GM21619 (cell line): ENCODE measurements around the gene CRIP1.

Source experiments
- ATAC-seq: cut with Tn5 transposase; IDR thresholded peaks from one replicate; pipeline ENCODE4 v1.9.1; 2021; ENCODE audit not compliant: unreplicated experiment

CRIP1 gene

DNA sequence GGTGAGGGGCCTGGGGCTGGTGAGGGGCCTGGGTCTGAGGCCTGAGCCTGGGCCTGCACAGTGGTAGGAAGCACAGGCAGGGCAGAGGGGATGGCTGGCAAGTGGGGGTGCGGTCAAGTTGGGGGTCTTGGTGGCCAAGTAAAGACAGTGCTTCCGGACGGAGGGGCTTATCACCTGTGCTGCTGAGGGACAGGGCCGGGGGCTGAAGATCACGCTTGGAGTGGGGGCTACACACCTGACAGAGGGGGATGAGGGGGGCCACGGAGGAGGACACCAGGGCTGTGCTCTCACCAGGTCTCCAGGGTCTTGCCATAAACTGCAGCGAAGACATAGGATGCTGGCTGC, 16.6 kb downstream of the CRIP1 start:
- ATAC-seq = no peak

DNA sequence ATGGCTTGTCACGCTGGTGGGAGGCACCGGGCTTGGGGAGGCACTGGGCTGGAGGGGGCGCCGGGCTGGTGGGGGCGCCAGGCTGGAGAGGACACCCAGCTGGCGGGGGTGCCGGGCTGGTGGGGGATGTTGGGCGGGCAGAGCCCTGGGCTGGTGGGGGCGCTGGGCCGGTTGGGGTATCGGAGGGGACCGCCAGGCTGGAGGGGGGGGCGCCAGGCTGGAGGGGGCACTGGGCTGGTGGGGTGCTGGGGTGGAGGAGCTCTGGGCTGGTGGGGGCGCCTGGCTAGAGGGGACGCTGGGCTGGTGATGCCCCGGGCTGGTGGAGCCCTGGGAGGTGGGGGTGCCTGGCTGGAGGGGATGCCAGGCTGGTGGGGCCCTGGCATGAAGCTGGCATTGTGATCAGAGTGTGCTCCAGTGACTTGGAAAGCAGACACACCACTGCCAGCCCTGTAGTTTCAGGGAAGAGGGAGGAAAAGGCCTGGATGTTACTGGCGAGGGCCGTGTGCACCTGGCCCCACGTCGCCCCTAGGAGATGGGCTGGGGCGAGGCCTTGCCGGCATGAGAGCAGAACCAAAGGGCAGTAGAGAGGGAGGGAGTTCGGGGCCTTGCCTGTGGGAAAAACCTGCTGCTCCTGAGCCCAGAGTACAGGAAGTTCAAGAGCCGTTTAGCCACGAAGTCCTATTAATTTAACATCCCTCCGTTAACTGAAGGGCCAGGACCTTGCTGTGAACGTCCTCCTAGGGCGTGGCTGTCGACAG, 17.4 kb downstream of the CRIP1 start:
- no peak for ATAC-seq

DNA sequence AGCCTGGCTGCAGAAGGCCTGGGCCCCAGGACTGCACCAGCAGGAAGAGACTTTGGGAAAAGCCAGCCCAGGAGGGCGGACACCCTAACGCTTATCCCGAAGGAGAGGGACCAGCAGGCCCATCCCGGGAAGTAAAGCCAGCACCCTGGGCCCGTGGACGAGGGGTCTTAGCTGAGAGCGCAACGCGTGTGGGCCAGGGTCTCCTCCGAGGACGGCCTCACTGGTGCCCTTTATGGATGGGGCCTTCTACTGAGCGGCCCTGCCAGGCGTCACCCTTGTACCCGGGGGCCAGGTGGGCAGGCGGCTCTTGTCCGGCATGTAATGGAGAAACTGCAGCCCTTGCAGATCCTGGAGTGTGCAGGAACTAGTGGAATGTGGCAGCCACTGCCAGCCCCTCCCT, 18.4 kb downstream of the CRIP1 start:
- ATAC-seq = no peak

DNA sequence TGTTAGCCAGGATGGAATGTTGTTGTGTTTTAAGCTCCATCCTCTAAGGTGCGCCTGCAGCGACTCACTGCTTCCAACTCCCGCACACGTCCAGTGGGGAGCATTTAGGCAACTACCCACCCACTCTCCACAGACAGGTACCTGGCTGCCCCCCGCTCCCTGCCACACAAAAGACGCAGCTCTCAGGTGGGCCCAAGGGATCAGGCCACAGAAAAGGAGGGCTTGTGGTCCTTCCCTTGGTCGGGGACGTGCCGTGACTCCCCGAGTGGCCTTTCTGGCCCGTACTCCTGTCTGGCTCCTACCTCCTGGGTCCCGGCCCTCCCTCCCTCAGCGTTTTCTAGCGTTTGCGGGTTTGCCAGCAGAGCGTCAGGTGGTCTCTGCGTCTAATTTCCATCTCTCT, 20.6 kb downstream of the CRIP1 start:
- ATAC-seq = no peak

DNA sequence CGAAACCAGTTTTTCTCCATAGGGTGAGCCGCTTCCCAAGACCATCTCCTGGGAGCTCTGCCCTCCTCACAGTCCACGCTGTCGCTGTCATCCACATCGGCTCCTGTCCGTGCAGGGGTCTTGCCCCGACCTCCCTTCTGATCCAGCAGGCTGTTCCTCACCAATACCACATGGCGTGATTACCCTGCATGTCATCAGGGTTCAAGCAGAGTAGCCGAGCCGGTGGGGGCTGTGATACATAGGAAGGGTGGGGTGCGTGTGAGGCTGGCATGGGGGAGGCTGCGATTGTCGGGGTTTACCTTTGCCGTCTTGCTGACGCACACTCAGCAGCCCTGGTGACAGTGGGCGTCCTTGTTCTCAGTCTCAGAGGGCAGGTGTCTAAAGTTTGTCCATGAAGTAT, 21.4 kb downstream of the CRIP1 start:
- no peak for ATAC-seq

DNA sequence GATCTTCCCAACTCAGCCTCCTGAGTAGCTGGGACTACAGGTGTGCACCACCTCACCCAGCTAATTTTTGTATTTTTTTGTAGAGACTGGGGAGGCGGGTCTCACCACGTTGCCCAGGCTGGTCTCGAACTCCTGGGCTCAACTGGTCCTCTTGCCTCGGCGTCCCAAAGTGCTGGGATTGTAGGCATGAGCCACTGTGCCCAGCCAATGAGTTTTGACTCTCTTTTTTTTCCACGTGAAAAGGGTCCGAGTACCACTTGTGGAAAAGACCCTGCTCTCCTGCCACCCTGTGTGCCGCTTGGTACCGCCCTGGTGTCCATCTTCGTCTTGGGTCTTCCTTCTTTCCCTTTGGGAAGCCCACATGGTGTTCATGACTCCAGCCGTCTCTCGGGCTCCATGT, 21.9 kb downstream of the CRIP1 start:
- ATAC-seq = no peak

DNA sequence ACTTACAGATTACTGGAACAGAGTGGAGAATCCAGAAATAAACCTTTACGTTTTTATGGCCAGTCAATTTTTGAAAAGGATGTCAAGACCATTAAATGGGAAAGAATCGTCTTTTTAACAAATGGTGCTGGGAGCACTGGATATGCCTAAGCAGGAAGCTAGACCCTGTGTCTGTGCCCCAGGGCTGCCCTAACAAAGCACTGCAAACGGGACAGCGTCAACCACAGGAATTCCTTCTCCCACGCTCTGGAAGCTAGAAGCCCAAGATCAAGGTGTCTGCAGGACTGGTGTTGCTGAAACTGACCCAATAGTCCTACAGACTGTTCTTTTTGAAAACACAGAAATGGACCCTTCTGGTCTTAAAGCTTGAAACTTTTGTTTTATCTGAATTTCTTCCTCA, 30.4 kb downstream of the CRIP1 start:
- no peak for ATAC-seq

DNA sequence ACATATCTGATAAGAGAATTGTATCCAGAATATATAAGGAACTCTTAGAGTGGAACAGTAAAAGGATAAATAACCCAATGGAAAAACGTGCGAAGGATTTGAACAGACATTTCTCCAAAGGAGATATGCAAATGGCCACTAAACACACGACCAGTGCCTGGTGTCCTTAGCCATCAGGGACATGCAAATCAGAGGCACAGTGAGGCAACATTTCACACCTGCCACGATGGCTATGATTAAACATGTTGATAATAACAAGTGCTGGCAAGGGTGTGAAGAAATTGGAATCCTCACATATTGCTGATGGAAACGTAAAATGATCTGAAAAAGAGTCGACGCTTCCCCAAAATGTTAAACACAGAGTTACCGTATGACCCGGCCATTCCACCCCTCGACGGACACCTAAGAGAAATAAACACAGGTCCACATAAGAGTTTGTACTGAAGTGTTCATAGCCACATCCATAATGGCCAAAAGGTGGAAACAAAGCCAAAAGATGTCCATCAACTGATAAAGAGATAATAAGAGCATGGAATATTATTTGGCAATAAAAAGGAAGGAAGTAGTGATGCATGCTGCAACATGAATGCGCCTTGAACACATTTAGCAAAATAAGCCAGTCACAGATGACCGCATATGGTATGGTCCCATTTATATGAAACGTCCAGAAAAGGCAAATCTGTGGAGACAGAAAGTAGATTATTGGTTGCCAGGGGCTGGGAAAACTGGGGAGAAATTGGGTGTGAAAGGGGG, 33.4 kb downstream of the CRIP1 start:
- ATAC-seq = no peak

DNA sequence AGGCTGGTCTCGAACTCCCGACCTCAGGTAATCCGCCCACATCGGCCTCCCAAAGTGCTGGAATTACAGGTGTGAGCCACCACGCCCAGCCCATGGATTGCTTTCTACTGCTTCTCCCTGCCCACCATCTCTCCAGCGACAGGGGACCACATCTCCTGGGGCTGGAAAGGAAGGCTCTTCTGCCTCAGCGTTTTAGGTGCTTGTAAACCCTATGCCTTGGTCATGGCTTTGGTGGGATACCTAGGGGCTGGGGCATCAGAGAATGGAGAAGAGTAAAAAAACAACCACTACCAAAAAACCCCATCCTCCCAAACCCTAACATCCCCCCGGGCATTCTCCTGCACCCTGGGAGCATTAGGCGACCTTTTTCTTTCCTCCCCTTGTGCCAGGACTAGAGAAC, 38.6 kb downstream of the CRIP1 start:
- no peak for ATAC-seq

DNA sequence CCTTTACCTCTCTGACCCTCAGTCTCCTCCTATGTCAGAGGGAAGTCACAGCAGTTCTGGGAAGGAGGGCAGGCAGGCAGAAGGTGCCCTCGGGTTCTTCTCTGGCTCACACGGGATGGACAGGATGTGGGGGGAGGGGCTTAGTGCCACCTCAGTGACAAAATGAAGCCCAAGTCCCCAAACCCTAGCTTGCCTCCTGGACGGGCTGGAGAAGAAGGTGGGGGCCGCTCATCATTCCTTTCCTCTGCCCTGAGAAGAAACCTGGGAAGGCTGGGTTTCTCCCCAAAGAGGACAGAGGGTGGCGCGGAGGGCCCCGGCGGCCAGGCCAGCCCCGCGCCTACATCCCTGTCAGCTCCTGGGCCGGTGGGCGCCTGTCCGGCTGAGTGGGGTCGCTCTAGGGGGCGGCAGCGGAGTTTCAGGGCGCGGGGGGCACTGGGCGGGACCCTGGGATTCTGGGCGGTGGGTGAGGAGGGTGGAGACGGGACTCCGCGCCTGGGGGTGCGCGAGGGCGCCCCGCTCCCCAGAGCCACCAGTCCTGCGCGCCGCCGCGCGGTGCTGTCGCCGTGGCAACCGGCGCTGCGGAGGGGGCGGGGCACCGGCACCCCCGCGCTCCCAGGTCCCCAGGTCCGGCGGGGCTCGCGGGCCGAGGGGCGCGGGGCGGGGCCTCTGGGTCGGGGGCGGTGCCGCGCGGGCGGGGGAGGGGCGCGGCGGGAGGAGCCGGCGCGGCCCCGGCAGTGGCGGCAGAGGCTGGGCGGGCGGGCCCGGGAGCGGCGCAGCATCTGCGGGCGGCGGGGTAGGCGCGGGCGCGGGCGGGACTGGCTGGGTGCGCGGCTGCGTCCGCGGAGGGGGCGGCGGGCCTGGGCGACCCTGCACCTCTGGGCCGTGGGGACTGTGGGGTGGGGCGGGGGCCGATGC, 39.4 kb downstream of the CRIP1 start, which contains the start of gene TMEM121:
Gene TMEM121, plus strand, starts transcription at position 723 of the 915 bp plus-strand sequence. CDS start 2,252 bp downstream, outside the sequence.
- ATAC-seq = no peak

DNA sequence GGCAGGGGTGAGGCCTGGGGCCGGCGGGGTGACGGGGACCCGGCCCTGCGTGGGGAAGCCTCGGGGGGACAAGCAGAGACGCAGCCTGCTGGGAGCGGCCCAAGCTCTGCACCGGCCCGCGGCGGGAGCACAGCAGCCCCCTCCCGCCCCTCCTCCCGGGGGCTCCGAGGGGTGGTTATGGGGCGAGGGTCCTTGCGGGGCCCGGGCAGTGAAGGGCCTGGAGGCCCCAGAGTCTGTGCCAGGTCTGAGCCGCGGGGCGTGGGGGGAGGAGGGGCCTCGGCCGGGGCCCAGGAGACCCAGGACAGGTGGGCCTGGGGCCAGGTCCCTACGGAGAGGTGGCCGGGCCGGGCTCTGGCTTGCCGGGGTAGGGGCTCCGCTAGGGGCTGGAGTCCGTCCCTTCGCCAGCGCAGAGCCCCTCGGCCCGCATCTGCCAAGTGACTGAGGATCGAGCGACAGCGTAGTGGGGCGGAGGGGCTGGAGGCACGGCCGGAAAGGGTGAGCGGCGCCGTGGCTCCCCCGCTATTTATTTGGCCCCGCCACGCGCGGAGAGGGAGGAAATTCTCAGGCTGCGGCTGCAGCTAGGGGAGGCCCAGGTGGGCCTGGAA, 40.2 kb downstream of the CRIP1 start:
- ATAC-seq = no peak

DNA sequence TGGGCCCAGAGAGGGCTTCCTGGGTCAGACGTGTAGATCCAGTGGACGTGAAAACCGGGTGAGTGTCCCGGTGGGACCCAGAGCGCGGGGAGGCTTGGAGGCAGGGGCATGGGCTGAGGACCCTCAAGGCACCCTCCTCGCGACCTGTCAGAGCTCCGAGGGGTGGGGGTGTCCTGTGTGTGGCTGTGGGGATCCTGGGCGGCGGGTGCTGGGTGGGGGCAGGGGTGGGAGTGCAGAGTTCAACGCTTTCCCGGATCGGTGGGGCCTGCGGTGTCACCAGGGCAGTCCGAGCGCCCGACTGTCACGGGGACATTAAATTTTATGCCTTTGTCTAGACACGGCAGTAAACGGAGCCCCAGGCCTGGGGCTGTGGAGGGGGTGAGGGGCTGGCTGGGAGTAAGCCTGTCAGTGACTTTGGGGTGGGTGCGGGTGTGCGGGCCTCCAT, 40.7 kb downstream of the CRIP1 start:
- no peak for ATAC-seq

DNA sequence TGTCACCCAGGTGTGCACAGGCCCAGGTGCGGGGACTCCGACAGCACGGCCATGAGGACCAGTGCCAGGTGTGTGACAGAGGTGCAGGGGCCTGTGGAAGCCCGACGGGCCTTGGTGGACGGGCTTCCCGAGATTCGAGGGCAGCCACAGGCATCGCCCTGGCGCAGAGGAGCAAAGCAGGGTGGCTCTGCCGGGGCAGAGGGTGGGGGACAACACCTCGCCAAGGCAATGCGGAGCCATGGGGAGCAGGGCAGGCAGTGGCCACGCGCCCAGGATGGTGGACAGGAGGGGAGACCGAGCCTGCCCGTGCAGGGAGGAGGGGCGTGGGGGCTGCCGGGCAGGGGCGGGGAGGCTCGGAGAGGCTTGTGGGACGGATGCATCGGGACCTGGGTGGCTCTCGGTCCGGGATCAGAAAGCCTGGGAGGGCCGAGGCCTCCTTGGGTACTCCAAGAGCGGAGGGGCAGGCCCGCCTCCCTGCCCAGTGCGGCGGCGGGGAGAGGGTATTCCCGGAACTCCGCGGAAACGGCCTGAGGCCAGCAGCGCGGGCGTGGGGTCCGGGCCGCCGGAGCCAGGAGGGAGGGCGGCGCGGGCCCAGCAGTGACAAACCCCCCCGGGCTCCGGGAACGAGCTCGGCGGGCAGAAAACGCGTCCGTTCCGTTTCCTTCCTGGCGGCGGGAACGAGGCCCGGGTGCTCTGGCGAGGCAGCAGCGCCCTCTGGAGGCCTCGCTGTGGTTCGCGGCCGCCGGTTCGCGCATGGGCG, 41.3 kb downstream of the CRIP1 start:
- peak; percentile 59 for ATAC-seq

DNA sequence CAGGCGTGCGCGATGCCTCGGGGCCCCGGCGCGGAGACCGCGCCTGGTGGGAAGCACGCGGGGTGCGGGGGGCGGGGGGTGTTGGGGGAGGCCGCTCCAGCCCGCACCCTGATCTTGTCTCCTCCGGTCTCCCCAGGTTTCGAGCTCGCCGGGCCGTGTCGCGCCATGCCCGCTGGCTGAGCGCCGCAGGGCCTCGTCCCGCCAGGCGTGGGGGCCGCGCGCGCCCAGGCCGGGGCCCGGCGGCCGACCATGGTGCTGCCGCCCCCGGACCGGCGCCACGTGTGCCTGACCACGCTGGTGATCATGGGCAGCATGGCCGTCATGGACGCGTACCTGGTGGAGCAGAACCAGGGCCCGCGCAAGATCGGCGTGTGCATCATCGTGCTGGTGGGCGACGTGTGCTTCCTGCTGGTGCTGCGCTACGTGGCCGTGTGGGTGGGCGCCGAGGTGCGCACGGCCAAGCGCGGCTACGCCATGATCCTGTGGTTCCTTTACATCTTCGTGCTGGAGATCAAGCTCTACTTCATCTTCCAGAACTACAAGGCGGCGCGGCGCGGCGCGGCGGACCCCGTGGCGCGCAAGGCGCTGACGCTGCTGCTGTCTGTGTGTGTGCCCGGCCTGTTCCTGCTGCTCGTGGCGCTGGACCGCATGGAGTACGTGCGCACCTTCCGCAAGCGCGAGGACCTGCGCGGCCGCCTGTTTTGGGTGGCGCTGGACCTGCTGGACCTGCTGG, 42.1 kb downstream of the CRIP1 start:
- ATAC-seq = no peak

DNA sequence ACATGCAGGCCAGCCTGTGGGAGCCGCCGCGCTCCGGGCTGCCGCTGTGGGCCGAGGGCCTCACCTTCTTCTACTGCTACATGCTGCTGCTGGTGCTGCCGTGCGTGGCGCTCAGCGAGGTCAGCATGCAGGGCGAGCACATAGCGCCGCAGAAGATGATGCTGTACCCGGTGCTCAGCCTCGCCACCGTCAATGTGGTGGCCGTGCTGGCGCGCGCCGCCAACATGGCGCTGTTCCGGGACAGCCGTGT, 42.6 kb downstream of the CRIP1 start:
- ATAC-seq = no peak

DNA sequence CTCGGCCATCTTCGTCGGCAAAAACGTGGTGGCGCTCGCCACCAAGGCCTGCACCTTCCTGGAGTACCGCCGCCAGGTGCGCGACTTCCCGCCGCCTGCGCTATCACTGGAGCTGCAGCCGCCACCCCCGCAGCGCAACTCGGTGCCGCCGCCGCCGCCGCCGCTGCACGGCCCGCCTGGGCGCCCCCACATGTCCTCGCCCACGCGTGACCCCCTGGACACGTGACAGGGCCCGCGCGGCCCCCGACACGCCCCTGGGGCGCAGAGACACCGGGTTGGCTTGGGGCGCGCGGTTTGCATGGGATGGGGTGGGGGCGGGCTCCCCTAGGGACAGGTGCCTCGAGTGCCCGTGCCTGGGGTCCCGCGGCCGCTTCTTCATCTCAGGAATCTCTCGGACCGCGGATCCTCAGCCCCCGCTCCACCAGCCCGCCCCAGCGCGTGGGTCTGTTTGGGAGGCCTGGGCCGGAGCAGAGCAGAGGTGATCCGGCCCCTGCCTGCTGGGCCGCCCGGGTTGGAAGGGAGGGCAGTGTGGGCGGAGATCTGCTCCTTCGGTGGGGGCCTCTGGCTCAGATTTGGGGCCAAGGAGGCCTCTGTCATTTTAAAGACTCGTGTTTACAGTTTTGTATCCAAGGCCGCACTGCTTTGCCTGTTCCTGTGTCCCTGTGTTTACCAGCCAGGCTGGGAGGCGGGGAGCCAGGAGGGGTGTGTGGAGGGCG, 43.0 kb downstream of the CRIP1 start:
- ATAC-seq = no peak

DNA sequence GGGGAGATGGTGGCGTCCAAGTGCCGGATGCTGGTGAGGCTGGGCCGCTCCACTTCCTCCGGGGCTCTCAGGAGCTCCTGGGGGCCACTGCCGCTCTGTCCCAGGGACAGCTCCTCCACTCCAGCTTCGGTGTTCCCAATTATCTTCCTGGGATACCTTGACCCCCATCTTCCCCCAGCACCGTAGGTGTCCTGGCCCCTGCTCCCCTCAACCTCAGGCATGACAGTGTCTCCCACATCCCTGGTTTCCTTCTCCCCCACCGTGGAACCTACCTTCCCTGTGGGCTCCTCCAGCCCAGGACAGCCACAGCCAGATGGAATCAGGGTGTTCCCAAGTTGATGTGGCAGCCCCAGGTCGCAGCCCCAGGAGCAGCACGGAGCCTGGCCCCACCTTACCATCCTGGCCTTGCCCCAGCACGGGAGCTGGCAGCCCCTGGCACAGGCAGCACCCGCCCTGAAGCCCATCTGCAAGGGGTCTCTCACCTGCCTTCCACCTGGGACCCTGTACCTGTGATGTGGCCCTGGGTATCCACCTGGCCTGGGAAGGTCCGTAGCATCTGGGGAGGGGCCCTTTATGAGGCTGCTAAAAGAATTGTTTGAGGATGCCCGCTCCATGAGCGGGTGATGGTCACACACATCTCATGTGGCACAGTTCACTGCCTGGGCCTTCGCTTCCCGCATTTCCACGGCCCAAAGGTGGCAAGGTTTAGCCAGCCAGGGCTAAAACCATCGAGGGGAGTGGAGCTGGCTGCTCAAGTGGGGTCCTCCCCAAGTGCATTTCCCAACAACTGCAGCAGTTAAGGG, 43.8 kb downstream of the CRIP1 start:
- no peak for ATAC-seq

DNA sequence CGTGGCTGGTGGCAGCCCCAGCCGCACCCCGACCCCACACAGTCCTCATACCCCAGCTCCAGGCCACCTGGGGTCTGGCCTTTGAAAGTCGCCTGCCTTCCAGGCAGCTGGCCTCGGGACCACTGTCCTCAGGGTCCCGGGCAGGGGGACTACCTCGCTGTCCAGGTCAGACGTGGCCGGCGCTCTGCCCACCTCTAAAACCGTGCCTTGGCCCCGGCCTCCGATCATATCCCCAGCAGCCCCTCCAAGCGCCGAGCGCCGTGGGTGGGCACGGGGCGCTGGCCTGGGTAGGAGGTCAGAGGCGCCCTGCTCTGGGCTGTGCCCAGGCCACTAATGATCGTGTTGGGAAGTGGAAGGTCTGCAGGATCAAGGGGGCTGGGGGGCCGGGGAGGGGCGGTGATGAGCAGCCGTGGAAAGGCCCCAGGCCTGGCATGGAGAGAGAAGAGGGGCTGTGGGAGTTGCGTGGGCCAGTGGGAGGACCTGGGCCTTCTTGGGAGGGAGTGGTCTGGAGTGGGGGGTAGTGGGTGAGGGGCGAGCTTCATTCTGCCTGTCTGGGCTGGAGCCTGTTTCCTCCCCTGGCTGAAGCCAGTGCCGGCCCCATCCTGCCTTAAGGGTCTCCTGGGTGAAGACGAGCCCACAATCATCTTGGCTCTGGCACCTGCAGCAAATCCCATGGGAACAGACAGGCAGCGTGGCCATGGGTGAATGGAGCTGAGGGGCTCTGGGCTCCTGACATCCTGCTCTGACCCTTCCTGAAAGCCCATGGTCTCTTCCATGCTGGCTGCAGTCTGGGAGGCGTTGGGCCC, 44.6 kb downstream of the CRIP1 start:
- no peak for ATAC-seq
